ENCODE measurements around the gene TRIM47. TPM values are rescaled to one million over a fixed set of nuclear protein-coding genes. Genes with fewer than 3 reads are reported as not detected.

Gene TRIM47
- total RNA-seq, 4 donors from 2014 or later, result 47.4 to 79.0 (median 57.0) TPM

DNA sequence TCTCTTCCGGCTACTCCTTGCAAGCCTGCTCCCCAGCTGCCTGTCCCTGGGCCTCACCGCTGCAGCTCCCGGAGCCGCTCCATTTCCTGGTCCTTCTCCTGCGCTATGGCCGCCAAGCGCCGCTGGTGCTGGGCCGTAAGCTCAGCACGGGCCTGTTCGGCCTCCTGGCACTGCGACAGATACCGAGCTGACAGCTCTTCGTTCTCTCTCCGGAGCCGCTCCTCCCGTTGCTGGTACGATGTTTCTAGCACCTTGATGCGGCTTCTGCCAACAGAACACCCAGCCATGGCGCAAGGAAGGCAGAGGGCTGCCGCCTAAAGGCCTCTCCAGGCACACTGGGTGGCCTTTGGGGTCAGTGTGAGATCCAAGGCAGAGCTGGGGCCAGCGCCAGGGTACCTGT is 41.2 kb upstream of the TRIM47 start:
- Histone ChIP-seq H3K36me3 (peaks cover 0 to 87% (median 0%) of the 10 kb centered on the region in 3 donors), H3K4me3 (no peak overlapping the region), H3K27ac (no peak overlapping the region), H3K4me1 (no peaks in the 10 kb centered on the region), H3K9me3 (no peaks in the 10 kb centered on the region), H3K27me3 (no peaks in the 10 kb centered on the region)
- TF ChIP-seq, protein P1, sequence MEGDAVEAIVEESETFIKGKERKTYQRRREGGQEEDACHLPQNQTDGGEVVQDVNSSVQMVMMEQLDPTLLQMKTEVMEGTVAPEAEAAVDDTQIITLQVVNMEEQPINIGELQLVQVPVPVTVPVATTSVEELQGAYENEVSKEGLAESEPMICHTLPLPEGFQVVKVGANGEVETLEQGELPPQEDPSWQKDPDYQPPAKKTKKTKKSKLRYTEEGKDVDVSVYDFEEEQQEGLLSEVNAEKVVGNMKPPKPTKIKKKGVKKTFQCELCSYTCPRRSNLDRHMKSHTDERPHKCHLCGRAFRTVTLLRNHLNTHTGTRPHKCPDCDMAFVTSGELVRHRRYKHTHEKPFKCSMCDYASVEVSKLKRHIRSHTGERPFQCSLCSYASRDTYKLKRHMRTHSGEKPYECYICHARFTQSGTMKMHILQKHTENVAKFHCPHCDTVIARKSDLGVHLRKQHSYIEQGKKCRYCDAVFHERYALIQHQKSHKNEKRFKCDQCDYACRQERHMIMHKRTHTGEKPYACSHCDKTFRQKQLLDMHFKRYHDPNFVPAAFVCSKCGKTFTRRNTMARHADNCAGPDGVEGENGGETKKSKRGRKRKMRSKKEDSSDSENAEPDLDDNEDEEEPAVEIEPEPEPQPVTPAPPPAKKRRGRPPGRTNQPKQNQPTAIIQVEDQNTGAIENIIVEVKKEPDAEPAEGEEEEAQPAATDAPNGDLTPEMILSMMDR (IDR thresholded peaks at IDR 0.05), result no peak
- TF ChIP-seq EP300 (IDR thresholded peaks at IDR 0.05), result no peak
- TF ChIP-seq POLR2A (IDR thresholded peaks at IDR 0.05), result no peak
- no peak for DNase-seq (ENCODE audit: low spot score in 2 of 2)
- 94 to 95% methylated on average over 21 to 22 of the region's 22 CpGs for WGBS, 2 donors

GRCh38 chr17:75917917-75918445 is 39.6 kb upstream of the TRIM47 start:
- 90 to 94% methylated on average over 21 to 31 of the region's 31 CpGs for WGBS, 2 donors
- no peak for DNase-seq (ENCODE audit: low spot score in 2 of 2)
- Histone ChIP-seq H3K27me3 (no peaks in the 10 kb centered on the region), H3K9me3 (no peaks in the 10 kb centered on the region), H3K4me3 (no peak overlapping the region), H3K27ac (no peak overlapping the region), H3K36me3 (peaks cover 0 to 84% (median 0%) of the 10 kb centered on the region in 3 donors), H3K4me1 (no peaks in the 10 kb centered on the region)
- TF ChIP-seq POLR2A (IDR thresholded peaks at IDR 0.05) (no peak), EP300 (IDR thresholded peaks at IDR 0.05) (no peak)
- TF ChIP-seq, protein P1 (IDR thresholded peaks at IDR 0.05), result no peak

DNA sequence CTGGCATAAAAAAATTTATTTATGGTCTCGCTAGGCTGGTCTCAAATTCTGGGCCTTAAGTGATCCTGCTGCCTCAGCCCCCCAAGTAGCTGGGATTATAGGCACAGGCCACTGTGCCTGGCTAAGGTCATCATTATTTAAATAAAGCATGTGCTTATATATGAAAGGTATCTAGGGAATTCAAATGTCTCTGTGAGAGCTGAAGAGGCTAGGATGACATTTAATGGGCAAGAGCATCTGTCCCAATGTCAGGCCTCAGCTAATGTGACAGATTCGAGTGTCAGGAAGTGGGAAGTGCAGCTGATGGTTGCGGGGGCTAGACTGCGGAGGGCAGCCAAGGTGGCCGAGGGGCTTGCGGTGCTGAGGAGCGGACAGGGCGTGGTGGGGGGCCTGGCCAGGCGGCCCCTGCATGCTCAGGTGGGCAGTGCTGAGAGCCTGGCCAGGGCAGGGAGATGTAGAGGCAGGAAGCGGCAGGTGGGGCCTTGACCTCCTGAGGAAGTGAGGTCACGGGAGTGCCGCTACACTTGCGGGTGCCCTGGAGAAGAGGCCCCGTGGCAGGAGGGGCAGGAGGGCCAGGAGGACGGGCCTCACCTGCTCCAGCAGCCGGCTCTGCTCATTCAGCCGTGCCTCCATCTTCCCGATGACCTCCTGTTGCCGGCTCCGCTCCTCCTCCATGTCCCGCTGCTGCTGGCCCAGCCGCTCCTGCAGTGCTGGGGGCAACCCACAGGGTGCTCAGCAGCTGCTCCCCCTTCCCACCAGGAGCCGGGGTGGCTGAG is 38.9 kb upstream of the TRIM47 start:
- Histone ChIP-seq H3K4me3 (no peak overlapping the region), H3K9me3 (no peaks in the 10 kb centered on the region), H3K36me3 (peaks cover 0 to 82% (median 0%) of the 10 kb centered on the region in 3 donors), H3K27ac (no peak overlapping the region), H3K4me1 (no peaks in the 10 kb centered on the region), H3K27me3 (no peaks in the 10 kb centered on the region)
- no peak for TF ChIP-seq EP300 (IDR thresholded peaks at IDR 0.05)
- TF ChIP-seq POLR2A (IDR thresholded peaks at IDR 0.05), result no peak
- TF ChIP-seq, protein P1 (IDR thresholded peaks at IDR 0.05), result no peak
- DNase-seq (ENCODE audit: low spot score in 2 of 2), result no peak
- 78 to 86% methylated on average over 10 to 23 of the region's 23 CpGs for WGBS, 2 donors

- peaks cover 0 to 4% (median 0%) of the 10 kb centered on the region in 4 donors for H3K4me1 ChIP-seq
- peaks cover 0 to 73% (median 0%) of the 10 kb centered on the region in 3 donors for H3K36me3 ChIP-seq
- no peak for DNase-seq (ENCODE audit: low spot score in 2 of 2)
- TF ChIP-seq EP300 (IDR thresholded peaks at IDR 0.05), result no peak
- TF ChIP-seq, protein P1 (IDR thresholded peaks at IDR 0.05), result no peak
- TF ChIP-seq POLR2A (IDR thresholded peaks at IDR 0.05), result no peak
- 84 to 93% methylated on average over 6 to 7 of the region's 8 CpGs for WGBS, 2 donors
- no peaks in the 10 kb centered on the region for H3K9me3 ChIP-seq
- H3K27me3 ChIP-seq, result no peaks in the 10 kb centered on the region
- no peak overlapping the region for H3K27ac ChIP-seq
- no peak overlapping the region for H3K4me3 ChIP-seq
Measured at GRCh38 chr17:75915268-75915667, 36.9 kb upstream of the TRIM47 start.

GRCh38 chr17:75914643-75915267 is 36.4 kb upstream of the TRIM47 start:
- TF ChIP-seq, protein P1 (IDR thresholded peaks at IDR 0.05), result no peak
- no peak for TF ChIP-seq POLR2A (IDR thresholded peaks at IDR 0.05)
- TF ChIP-seq EP300 (IDR thresholded peaks at IDR 0.05), result no peak
- H3K4me1 ChIP-seq, result peaks cover 0 to 9% (median 0%) of the 10 kb centered on the region in 4 donors
- no peak overlapping the region for H3K27ac ChIP-seq
- H3K36me3 ChIP-seq, result peaks cover 0 to 68% (median 0%) of the 10 kb centered on the region in 3 donors
- H3K4me3 ChIP-seq, result no peak overlapping the region
- no peaks in the 10 kb centered on the region for H3K27me3 ChIP-seq
- no peak for DNase-seq (ENCODE audit: low spot score in 2 of 2)
- 88 to 90% methylated on average over 27 to 32 of the region's 34 CpGs for WGBS, 2 donors
- H3K9me3 ChIP-seq, result no peaks in the 10 kb centered on the region

All from tibial nerve (tissue), 4 donors.